PC-3 (cell line): ENCODE measurements around the gene MTCL1.

Source experiments
- EZH2 ChIP-seq: fragments of 300-600 bp; sonication (generic); IDR thresholded peaks from one replicate; pipeline ENCODE4 v1.6.1; 2017; ENCODE audit warnings: antibody characterized with exemption, mild to moderate bottlenecking, low read length; ENCODE audit not compliant: unreplicated experiment
- TF ChIP-seq, protein P1 (sequence below): fragments of 300-600 bp; sonication (generic); conservative IDR thresholded peaks from 2 replicates; pipeline ENCODE4 v1.5.1; 2017; ENCODE audit warnings: antibody characterized with exemption, low read depth, mild to moderate bottlenecking, low read length

DNA sequence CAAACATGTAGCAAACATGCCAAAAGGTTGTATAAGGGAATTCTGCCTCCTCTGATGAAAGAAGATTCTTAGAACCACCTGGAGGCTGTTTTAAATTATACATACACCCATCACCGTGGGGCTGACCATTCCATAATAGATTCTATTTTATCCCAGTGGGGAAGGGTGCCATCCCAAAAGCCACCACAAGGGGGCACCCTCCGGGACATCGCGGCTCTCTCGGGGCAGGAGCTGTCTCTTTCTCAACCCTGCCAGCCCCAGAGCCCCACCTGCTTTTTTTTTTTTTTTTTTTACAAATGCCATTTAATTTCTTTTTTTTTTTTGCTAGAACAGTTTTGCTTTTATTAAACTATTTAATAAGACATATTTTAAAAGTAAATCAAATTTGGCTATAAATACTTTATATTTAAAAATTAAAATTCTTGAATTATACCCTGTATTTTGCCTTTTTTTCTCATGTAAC, 8.6 kb upstream of the MTCL1 start:
- TF ChIP-seq, protein P1, sequence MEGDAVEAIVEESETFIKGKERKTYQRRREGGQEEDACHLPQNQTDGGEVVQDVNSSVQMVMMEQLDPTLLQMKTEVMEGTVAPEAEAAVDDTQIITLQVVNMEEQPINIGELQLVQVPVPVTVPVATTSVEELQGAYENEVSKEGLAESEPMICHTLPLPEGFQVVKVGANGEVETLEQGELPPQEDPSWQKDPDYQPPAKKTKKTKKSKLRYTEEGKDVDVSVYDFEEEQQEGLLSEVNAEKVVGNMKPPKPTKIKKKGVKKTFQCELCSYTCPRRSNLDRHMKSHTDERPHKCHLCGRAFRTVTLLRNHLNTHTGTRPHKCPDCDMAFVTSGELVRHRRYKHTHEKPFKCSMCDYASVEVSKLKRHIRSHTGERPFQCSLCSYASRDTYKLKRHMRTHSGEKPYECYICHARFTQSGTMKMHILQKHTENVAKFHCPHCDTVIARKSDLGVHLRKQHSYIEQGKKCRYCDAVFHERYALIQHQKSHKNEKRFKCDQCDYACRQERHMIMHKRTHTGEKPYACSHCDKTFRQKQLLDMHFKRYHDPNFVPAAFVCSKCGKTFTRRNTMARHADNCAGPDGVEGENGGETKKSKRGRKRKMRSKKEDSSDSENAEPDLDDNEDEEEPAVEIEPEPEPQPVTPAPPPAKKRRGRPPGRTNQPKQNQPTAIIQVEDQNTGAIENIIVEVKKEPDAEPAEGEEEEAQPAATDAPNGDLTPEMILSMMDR, result peak; percentile 88
- TF ChIP-seq EZH2, result no peak
